Liver (tissue), 3 donors: ENCODE measurements around the gene CHST13.

Experiments
- NR2F2 ChIP-seq: IDR thresholded peaks from 2 replicates; pipeline ENCODE4 v1.6.1; 2016; ENCODE audit warnings: antibody characterized with exemption
- TF ChIP-seq, protein P1 (sequence below): fragments of 150-350 bp; IDR thresholded peaks from 2 replicates; pipeline ENCODE4 v1.5.1; 2017; ENCODE audit warnings: improper control_type of control experiment, low read depth, low read length; ENCODE audit not compliant: missing input control
- TF ChIP-seq, protein P2 (sequence below): IDR thresholded peaks from 2 replicates; pipeline ENCODE4 v1.6.1; 2016; ENCODE audit warnings: antibody characterized with exemption
- TF ChIP-seq, protein P3 (sequence below): IDR thresholded peaks from 2 replicates; pipeline ENCODE4 v1.6.1; 2016; ENCODE audit warnings: antibody characterized with exemption, mild to moderate bottlenecking
- donor health status: healthy.
- donor health status: healthy.

DNA sequence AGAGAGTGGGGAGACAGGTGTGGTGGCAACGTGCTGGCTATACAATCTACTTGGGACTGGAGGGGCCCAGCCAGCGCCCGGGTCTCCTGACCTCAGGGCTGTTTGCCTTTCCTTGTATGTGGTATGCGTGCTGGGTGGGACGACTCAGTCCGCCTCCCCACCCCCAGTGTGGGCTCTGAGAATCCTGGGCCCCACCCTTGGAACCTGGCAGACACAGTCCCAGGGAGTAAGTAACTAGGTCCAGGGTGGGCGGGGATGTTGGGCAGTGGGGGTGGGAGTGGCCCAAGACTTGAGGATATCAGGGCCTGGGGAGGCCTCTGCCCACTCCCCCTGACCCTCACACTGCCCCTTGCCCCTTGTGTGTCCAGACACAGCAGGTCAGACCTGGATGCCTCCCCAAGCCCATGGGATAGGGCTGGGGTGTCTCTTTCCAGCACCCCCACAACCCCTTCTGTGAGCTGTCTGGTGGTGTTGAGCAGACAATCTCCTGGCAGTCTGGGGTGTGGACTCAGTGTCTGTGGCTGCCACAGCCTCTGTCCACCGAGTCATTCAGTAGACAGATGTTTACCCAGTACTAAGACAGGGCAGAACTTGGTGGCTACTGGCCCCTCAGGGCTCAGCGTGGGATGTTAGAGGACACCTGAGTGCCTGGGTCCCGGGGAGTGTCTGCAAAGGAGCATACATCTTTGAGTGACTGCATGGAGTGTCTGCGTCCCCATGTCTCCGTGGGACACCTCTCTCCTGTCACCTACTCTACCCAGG is 1.3 kb downstream of the CHST13 start:
- TF ChIP-seq, protein P1, sequence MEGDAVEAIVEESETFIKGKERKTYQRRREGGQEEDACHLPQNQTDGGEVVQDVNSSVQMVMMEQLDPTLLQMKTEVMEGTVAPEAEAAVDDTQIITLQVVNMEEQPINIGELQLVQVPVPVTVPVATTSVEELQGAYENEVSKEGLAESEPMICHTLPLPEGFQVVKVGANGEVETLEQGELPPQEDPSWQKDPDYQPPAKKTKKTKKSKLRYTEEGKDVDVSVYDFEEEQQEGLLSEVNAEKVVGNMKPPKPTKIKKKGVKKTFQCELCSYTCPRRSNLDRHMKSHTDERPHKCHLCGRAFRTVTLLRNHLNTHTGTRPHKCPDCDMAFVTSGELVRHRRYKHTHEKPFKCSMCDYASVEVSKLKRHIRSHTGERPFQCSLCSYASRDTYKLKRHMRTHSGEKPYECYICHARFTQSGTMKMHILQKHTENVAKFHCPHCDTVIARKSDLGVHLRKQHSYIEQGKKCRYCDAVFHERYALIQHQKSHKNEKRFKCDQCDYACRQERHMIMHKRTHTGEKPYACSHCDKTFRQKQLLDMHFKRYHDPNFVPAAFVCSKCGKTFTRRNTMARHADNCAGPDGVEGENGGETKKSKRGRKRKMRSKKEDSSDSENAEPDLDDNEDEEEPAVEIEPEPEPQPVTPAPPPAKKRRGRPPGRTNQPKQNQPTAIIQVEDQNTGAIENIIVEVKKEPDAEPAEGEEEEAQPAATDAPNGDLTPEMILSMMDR = no peak
- TF ChIP-seq, protein P2, sequence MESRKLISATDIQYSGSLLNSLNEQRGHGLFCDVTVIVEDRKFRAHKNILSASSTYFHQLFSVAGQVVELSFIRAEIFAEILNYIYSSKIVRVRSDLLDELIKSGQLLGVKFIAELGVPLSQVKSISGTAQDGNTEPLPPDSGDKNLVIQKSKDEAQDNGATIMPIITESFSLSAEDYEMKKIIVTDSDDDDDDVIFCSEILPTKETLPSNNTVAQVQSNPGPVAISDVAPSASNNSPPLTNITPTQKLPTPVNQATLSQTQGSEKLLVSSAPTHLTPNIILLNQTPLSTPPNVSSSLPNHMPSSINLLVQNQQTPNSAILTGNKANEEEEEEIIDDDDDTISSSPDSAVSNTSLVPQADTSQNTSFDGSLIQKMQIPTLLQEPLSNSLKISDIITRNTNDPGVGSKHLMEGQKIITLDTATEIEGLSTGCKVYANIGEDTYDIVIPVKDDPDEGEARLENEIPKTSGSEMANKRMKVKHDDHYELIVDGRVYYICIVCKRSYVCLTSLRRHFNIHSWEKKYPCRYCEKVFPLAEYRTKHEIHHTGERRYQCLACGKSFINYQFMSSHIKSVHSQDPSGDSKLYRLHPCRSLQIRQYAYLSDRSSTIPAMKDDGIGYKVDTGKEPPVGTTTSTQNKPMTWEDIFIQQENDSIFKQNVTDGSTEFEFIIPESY = no peak
- TF ChIP-seq NR2F2 = no peak
- TF ChIP-seq, protein P3, sequence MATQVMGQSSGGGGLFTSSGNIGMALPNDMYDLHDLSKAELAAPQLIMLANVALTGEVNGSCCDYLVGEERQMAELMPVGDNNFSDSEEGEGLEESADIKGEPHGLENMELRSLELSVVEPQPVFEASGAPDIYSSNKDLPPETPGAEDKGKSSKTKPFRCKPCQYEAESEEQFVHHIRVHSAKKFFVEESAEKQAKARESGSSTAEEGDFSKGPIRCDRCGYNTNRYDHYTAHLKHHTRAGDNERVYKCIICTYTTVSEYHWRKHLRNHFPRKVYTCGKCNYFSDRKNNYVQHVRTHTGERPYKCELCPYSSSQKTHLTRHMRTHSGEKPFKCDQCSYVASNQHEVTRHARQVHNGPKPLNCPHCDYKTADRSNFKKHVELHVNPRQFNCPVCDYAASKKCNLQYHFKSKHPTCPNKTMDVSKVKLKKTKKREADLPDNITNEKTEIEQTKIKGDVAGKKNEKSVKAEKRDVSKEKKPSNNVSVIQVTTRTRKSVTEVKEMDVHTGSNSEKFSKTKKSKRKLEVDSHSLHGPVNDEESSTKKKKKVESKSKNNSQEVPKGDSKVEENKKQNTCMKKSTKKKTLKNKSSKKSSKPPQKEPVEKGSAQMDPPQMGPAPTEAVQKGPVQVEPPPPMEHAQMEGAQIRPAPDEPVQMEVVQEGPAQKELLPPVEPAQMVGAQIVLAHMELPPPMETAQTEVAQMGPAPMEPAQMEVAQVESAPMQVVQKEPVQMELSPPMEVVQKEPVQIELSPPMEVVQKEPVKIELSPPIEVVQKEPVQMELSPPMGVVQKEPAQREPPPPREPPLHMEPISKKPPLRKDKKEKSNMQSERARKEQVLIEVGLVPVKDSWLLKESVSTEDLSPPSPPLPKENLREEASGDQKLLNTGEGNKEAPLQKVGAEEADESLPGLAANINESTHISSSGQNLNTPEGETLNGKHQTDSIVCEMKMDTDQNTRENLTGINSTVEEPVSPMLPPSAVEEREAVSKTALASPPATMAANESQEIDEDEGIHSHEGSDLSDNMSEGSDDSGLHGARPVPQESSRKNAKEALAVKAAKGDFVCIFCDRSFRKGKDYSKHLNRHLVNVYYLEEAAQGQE = no peak
